Gastrocnemius medialis (tissue), 4 donors: ENCODE measurements around the gene PDE6G. TPM values are rescaled to one million over a fixed set of nuclear protein-coding genes. Genes with fewer than 3 reads are reported as not detected.

Source experiments
- ATAC-seq, 2 donors: fragments of 150-250 bp; one replicate each; pipeline ENCODE4 v1.9.1; 2016
- DNase-seq, 2 donors: peaks; one replicate each; pipeline ENCODE4 v3.0.0-alpha.2; 2019
- H3K27ac ChIP-seq, 4 donors: fragments of 200-600 bp; sonication (generic); 1 replicate in 1 of 4; 2 replicates in 3 of 4; pipeline ENCODE4 v1.5.1; 2016 to 2018; ENCODE audit warnings: mild to moderate bottlenecking in 2 of 4, moderate library complexity in 1 of 4
- H3K27me3 ChIP-seq, 3 donors: fragments of 200-600 bp; sonication (generic) in 2 of 3; 1 replicate in 1 of 3; 2 replicates in 2 of 3; pipeline versions ENCODE4 v1.5.1 to v1.6.0; 2016 to 2019; ENCODE audit warnings: mild to moderate bottlenecking in 1 of 3, moderate library complexity in 1 of 3
- H3K36me3 ChIP-seq, 2 donors: fragments of 200-600 bp; sonication (generic) in 1 of 2; one replicate each; pipeline ENCODE4 v1.5.1; 2017 to 2018
- H3K4me1 ChIP-seq, 2 donors: fragments of 200-600 bp; sonication (generic) in 1 of 2; one replicate each; pipeline ENCODE4 v1.5.1; 2016 to 2017; ENCODE audit warnings: mild to moderate bottlenecking in 2 of 2
- H3K4me3 ChIP-seq, 4 donors: fragments of 200-600 bp; sonication (generic) in 3 of 4; 1 replicate in 1 of 4; 2 replicates in 3 of 4; pipeline ENCODE4 v1.5.1; 2016 to 2019; ENCODE audit warnings: mild to moderate bottlenecking in 2 of 4
- H3K9me3 ChIP-seq, 3 donors: fragments of 200-600 bp; sonication (generic) in 2 of 3; 1 replicate in 1 of 3; 2 replicates in 2 of 3; pipeline ENCODE4 v1.5.1; 2016 to 2019
- POLR2A ChIP-seq, 2 donors: fragments of 450-650 bp; IDR thresholded peaks; one replicate each; pipeline ENCODE4 v1.6.1; 2017; ENCODE audit warnings: antibody characterized with exemption in 2 of 2, mild to moderate bottlenecking in 2 of 2, moderate library complexity in 2 of 2
- in situ Hi-C, 4 donors: fragments of 200-750 bp; cut with MboI; loops; one replicate each; pipeline versions ENCODE4 v1.15.0 to v1.8.0; 2017; ENCODE audit warnings: low sequenced_read_pairs in 4 of 4
- intact Hi-C: fragments of 100-400 bp; cut with DNase I; formaldehyde crosslinking; loops from one replicate; pipeline ENCODE4 v1.15.1; 2023; ENCODE audit warnings: low total_unique reads
- microRNA-seq, 2 donors: library from miRNA; unstranded; fragments of <30 nt; microRNA quantifications; one replicate each; pipeline ENCODE4, GENCODE V29; 2016; ENCODE audit warnings: borderline replicate concordance in 2 of 2
- total RNA-seq, 4 donors: library from RNA; depleted of rRNA; stranded (reverse); fragments of >200 nt; gene quantifications; one replicate each; pipeline versions ENCODE4 v1.1.0 to v1.2.3, GENCODE V29; 2016
- TF ChIP-seq, protein P1 (sequence below), 5 experiments: fragments of 450-650 bp in 3 of 5; fragments of 200-600 bp in 2 of 5; sonication (generic) in 2 of 5; IDR thresholded peaks in 4 of 5; conservative IDR thresholded peaks in 1 of 5; 1 replicate in 4 of 5; 2 replicates in 1 of 5; pipeline ENCODE4 v1.5.1; 2016 to 2019; ENCODE audit warnings: antibody characterized with exemption in 5 of 5, mild to moderate bottlenecking in 3 of 5, moderate library complexity in 3 of 5

Gene PDE6G
- total RNA-seq, 4 donors from 2014 or later: not detected

DNA sequence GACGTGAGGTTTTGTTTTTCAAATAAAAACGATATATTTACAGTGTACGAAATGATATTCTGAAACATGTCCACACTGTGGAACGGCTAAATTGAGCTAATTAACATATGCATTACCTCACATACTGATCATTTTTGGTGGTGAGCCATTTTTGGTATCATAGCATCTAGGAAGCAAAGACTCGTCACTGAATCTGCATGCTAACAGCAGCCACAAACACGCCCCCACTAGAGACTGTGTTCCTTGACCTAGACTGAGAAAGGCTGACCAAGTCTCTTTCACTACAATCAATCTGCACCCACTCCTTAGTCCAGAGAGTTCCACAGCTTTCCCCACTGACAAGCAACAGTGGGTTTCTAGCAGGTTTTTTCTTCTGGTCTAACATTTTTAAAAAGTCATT, 48.9 kb downstream of the PDE6G start:
- no peaks in the 10 kb centered on the region for H3K4me1 ChIP-seq
- H3K27ac ChIP-seq: no peak overlapping the region
- no peaks in the 10 kb centered on the region for H3K9me3 ChIP-seq
- H3K4me3 ChIP-seq: no peak overlapping the region
- intact Hi-C loops: no loop called here
- DNase-seq (no peak), ATAC-seq (no peak)
- in situ Hi-C loops: loop anchor here in 1 of 4 donors (25.0 kb wide), 1 partner anchor 345 kb away; no protein-coding TSS in a partner anchor
- H3K27me3 ChIP-seq: no peaks in the 10 kb centered on the region
- peaks cover 0 to 91% of the 10 kb centered on the region in 2 donors for H3K36me3 ChIP-seq
- TF ChIP-seq POLR2A (IDR thresholded peaks at IDR 0.05): no peak
- TF ChIP-seq, protein P1, sequence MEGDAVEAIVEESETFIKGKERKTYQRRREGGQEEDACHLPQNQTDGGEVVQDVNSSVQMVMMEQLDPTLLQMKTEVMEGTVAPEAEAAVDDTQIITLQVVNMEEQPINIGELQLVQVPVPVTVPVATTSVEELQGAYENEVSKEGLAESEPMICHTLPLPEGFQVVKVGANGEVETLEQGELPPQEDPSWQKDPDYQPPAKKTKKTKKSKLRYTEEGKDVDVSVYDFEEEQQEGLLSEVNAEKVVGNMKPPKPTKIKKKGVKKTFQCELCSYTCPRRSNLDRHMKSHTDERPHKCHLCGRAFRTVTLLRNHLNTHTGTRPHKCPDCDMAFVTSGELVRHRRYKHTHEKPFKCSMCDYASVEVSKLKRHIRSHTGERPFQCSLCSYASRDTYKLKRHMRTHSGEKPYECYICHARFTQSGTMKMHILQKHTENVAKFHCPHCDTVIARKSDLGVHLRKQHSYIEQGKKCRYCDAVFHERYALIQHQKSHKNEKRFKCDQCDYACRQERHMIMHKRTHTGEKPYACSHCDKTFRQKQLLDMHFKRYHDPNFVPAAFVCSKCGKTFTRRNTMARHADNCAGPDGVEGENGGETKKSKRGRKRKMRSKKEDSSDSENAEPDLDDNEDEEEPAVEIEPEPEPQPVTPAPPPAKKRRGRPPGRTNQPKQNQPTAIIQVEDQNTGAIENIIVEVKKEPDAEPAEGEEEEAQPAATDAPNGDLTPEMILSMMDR (IDR thresholded peaks at IDR 0.05 in 4 of 5, conservative IDR thresholded peaks at IDR 0.05 in 1 of 5): no peak

DNA sequence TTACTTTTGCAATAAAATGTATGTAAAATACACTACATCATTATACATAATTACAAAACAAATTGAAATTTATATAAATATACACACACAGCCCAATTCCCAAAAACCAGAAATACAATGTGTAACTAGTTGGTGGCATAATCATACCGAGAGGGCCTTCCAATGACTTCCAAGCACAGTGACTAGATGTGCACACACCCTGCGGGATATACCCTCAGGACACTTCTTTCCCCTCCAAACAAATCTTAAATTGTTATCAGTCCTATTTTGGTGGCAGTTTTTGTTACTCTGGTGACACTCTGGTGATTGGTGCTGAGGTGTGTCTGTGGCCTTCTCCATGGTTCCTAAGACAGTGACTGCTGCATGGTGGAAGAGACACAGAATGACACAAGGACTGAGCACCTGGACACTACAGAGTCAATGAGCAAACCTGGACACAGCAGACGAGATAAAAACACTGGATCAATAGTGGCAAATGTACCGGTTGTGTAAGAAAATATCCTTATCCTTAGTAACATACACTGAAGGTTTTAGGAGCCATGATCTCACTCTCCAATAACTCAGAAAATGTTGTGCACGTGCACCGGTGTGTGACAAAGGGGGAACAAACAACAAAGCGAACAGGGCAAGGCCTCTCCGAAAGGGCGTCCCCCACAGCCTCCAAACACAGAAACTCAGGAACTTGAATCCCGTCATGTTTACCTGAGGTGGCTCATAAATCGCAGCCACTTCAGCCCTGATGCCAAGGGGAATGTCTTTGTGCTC, 52.3 kb downstream of the PDE6G start:
- DNase-seq (no peak), ATAC-seq (no peak)
- Histone ChIP-seq H3K36me3 (peaks cover 0 to 95% of the 10 kb centered on the region in 2 donors), H3K9me3 (no peaks in the 10 kb centered on the region), H3K27me3 (no peaks in the 10 kb centered on the region), H3K4me1 (no peaks in the 10 kb centered on the region), H3K4me3 (no peak overlapping the region), H3K27ac (no peak overlapping the region)
- in situ Hi-C loops: loop anchor here in 1 of 4 donors (25.0 kb wide), 1 partner anchor 342 kb away; no protein-coding TSS in a partner anchor
- TF ChIP-seq, protein P1 (IDR thresholded peaks at IDR 0.05 in 4 of 5, conservative IDR thresholded peaks at IDR 0.05 in 1 of 5): no peak
- no peak for TF ChIP-seq POLR2A (IDR thresholded peaks at IDR 0.05)
- intact Hi-C loops: loop anchor here (5.0 kb wide), 2 partner anchors 47 to 352 kb away; no protein-coding TSS in a partner anchor

DNA sequence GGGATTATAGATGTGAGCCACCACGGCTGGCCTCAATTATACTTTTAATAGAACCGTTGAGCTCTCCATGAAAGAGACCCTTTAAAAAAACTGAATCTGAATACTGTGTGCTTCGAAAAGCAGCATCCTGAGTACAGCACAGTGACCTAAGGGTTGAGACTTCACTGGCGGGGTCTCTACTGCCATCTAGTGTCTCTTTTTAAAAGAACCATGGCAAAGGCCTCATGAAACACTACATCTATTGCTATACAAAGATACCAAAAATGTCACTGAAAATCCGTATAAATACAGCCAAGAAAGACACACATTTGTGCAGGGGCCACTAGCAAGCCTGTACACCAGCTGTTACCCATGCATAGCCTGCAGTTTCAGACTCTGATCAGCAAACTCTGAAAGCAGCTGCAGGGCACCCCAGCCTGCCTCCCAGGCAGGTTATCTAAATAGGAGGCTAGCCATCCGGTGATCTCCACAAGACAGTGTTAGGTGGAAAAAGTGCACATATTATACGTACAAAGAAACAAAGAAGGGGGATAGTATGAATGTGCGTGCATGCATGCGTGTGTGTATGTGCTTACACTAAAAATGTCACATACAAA, 54.7 kb downstream of the PDE6G start:
- no peaks in the 10 kb centered on the region for H3K27me3 ChIP-seq
- intact Hi-C loops: loop anchor here (5.0 kb wide), 2 partner anchors 44 to 349 kb away; no protein-coding TSS in a partner anchor
- no peak overlapping the region for H3K27ac ChIP-seq
- peaks cover 3 to 90% of the 10 kb centered on the region in 2 donors for H3K36me3 ChIP-seq
- ATAC-seq (peak; percentile 61 to 85), DNase-seq (no peak)
- no peaks in the 10 kb centered on the region for H3K9me3 ChIP-seq
- in situ Hi-C loops: loop anchor here in 1 of 4 donors (25.0 kb wide), 1 partner anchor 339 kb away; no protein-coding TSS in a partner anchor
- H3K4me3 ChIP-seq: no peak overlapping the region
- no peaks in the 10 kb centered on the region for H3K4me1 ChIP-seq
- TF ChIP-seq, protein P1 (IDR thresholded peaks at IDR 0.05 in 4 of 5, conservative IDR thresholded peaks at IDR 0.05 in 1 of 5): peak; percentile 34 to 81 (median 66)
- no peak for TF ChIP-seq POLR2A (IDR thresholded peaks at IDR 0.05)

Small RNA genes within 50 kb of the gene (microRNA-seq; reads per million reads assigned to microRNA genes)
- 0 to 1.2 reads per million in 2 donors for gene MIR6786

Other genes with a start within 250 kb of the PDE6G start
- 100 to 1,000 TPM; 322 to 934 (median 415) TPM for gene ACTG1, start 143.7 kb downstream of the PDE6G start, total RNA-seq
- gene FSCN2, start 128.2 kb downstream of the PDE6G start, total RNA-seq: under 1 TPM in 2 of 4 donors, not detected in 2; 0.20 to 0.46 TPM
- 10 to 100 TPM; 14.4 to 27.9 (median 15.6) TPM for gene FAAP100, start 104.2 kb downstream of the PDE6G start, total RNA-seq
- 100 to 1,000 TPM; 176 to 290 (median 263) TPM for gene NPLOC4, start 19.4 kb downstream of the PDE6G start, total RNA-seq
- under 1 TPM in 2 of 4 donors, not detected in 2; 0.22 to 0.26 TPM for gene TSPAN10, start 19.3 kb downstream of the PDE6G start, total RNA-seq
- gene OXLD1, start 10.1 kb upstream of the PDE6G start, total RNA-seq: 10 to 100 TPM; 15.5 to 32.2 (median 22.2) TPM
- gene CCDC137, start 10.2 kb upstream of the PDE6G start, total RNA-seq: 10 to 100 TPM in 2 of 4 donors, 1 to 10 TPM in 2; 6.7 to 17.1 (median 11.2) TPM
- gene ARL16, start 27.3 kb upstream of the PDE6G start, total RNA-seq: 10 to 100 TPM; 12.9 to 23.6 (median 20.0) TPM
- gene HGS, start 27.5 kb upstream of the PDE6G start, total RNA-seq: 100 to 1,000 TPM in 3 of 4 donors, 10 to 100 TPM in 1; 62.1 to 150 (median 113) TPM
- 100 to 1,000 TPM in 2 of 4 donors, 10 to 100 TPM in 2; 79.1 to 117 (median 94.1) TPM for gene MRPL12, start 46.8 kb upstream of the PDE6G start, total RNA-seq
- gene SLC25A10, start 55.7 kb upstream of the PDE6G start, total RNA-seq: 1 to 10 TPM; 3.4 to 9.3 (median 6.7) TPM
- gene GCGR, start 147.6 kb upstream of the PDE6G start, total RNA-seq: under 1 TPM in 1 of 4 donors, not detected in 3; 0.29 TPM
- gene MCRIP1, start 176.7 kb upstream of the PDE6G start, total RNA-seq: 10 to 100 TPM in 3 of 4 donors, 1 to 10 TPM in 1; 8.3 to 36.2 (median 25.2) TPM
- gene PPP1R27, start 178.5 kb upstream of the PDE6G start, total RNA-seq: 100 to 1,000 TPM; 245 to 708 (median 400) TPM
- 100 to 1,000 TPM; 497 to 717 (median 621) TPM for gene P4HB, start 204.0 kb upstream of the PDE6G start, total RNA-seq
- 100 to 1,000 TPM in 1 of 4 donors, 10 to 100 TPM in 3; 52.1 to 122 (median 64.4) TPM for gene ARHGDIA, start 214.8 kb upstream of the PDE6G start, total RNA-seq
- gene ALYREF, start 235.0 kb upstream of the PDE6G start, total RNA-seq: 10 to 100 TPM; 40.9 to 65.3 (median 50.7) TPM
- gene ANAPC11, start 235.2 kb upstream of the PDE6G start, total RNA-seq: 100 to 1,000 TPM; 173 to 258 (median 197) TPM
- gene NPB, start 245.7 kb upstream of the PDE6G start, total RNA-seq: 1 to 10 TPM in 2 of 4 donors, under 1 TPM in 1, not detected in 1; 0.46 to 1.4 (median 1.1) TPM